Stimulated activated CD8-positive, alpha-beta memory T cell treated with anti-CD3 and anti-CD28 coated beads, Interleukin-7, amount 100 ng/mL, for 1 hour (primary cell): ENCODE results near the gene MYOM1.
"Not testable (repeated sequence)": the region's sequence is repeated elsewhere in the genome, so short reads cannot be mapped to it uniquely, and the experiment has no call there.

Source experiments
- DNase-seq, 2 donors: peaks; one replicate each; pipeline ENCODE4 v3.0.0-alpha.2; 2020; ENCODE audit warnings: low read depth in 2 of 2

Gene MYOM1

GRCh38 chr18:3218819-3219218, 949 bp downstream of the MYOM1 start:
- DNase-seq = no peak

GRCh38 chr18:3217948-3218647, 1.7 kb downstream of the MYOM1 start:
- DNase-seq = no peak

GRCh38 chr18:3216987-3217386, 2.8 kb downstream of the MYOM1 start:
- no peak for DNase-seq

DNA sequence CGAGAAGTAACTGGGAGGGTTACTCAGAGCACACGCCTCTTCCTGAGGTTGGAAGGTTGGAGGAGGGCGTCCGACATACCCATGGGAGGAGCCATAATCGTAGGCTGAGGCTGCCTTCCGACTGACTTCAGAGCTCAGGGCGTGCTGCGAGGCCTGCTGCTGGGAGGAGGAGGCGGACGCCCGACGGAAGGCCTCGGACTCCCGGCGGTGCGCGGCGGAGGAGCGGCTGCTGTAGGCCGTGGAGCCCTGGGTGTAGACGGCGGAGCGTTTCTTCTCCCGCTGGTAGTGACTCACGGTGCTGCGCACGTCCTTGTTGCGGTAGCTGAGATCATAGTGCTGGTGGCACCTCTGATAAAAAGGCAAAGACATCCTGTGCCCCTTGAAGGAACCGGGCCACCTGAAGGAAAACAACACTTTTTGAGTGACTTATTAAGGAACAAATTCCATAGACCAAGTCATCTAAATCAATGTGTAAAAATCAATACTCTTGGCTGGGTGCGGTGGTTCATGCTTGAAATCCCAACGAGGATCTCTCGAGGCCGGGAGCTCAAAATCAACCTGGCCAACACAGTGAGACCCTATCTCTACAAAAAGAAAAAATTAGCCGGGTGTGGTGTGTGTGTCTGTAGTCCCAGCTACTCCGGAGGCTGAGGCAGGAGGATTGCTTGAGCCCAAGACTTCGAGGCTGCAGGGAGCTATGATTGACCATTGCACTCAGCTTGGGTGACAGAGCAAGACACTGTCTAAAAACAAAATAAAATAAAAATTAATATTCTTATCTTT, 4.7 kb downstream of the MYOM1 start:
- DNase-seq = no peak

- no peak for DNase-seq
Measured at GRCh38 chr18:3213300-3214059, 6.3 kb downstream of the MYOM1 start.

GRCh38 chr18:3212657-3213056, 7.1 kb downstream of the MYOM1 start:
- DNase-seq = no peak

- DNase-seq = no peak
Measured at GRCh38 chr18:3211236-3211992, 8.4 kb downstream of the MYOM1 start.

DNA sequence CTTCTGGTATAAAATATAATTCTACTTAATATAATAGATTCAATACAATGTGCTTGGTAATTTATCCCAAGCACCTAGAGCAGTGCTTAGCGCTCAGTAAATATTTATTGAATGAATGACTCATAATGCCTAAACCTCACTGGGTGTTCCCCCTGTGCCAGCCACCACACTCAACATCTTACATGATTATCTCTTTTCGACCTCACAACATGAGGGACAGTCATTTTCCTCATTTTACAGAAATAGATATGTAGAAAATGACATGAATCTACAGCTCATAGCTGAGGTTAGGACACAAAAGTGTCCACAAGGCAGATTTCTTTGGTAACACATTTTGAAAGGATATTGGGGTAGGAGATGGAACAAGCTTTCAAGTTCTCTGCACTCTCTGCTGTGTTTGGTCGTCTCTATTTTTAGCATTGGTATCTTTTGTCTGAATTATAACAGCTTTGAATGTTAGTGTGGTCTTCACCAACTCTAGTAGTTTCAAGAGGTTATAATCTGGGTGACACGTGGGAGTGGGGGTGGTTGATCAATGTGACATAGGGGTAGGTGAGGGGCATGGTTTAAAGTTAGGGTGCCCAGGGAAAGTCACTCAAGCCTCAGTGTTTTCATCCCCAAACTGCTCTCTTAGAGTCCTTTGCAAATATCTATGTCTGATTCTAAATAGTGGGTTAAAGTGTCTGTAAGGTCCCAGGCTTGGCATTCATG, 9.8 kb downstream of the MYOM1 start:
- DNase-seq = no peak

GRCh38 chr18:3207565-3207964, 12.2 kb downstream of the MYOM1 start:
- DNase-seq = no peak

DNA sequence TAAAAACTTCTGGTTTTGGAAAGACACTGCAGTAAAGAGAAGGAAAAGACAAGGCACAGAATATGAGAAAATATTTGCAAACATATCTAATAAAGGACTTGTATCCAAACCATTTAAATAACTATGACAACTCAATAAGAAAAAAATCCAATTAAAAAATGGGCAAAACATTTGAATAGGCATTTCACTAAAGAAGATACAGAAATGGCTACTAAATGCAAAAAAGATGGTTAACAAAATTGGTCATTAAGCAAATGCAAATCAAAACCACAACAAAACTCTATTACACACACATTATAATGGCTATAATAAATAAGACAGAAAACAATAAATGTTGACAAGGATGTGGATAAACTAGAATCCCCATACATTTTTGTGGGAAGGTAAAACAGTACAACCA, 14.5 kb downstream of the MYOM1 start:
- DNase-seq = no peak

DNA sequence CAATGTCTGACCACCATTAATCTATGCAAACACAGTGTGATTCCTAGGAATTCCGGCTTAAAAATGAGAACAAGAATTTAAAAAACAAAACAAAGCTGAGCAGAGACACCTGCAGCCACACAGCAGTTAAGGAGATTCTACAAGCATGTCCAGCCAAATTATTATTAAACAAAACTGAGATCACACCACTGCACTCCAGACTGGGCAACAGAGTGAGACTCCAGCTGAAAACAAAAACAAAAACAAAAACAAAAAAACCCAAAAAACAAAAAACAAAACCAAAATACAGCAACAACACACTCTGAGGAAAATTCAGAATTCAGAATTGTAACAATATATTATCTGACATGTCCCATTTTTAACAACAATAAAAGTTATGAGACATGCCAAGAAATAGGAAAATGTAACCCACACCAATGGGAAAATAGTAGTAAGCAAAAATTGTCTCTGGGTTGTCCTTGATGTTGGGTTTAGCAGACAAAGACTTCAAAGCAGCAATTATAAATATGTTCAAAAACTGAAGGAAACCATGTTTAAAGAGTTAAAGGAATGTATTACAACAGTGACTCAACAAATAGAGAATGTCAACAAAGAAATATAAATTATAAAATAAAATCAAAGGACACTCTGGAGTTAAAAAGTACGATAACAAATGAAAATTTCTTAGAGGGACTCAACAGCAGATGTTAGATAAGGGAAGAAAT, 19.7 kb downstream of the MYOM1 start:
- DNase-seq = no peak

GRCh38 chr18:3198260-3198860, 21.4 kb downstream of the MYOM1 start:
- not testable (repeated sequence) for DNase-seq

GRCh38 chr18:3194947-3195612, 24.7 kb downstream of the MYOM1 start:
- DNase-seq = no peak

DNA sequence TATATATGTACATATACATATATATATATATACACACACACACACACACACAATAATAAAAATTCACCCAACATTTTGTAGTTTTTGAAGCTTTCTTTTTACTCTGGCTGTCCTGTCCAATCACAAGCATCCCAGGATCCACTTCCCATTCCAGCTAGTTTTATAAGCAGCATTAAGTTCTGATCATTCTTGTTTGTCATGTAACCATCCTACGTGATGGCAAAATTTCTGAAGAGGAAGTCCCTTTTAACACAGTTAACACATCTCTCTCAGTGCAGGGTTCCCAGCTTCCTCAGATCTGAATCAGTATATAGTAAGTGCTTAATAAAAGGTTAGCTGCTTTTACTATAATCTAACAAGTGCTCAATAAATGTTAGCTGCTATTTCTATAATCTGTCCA, 26.4 kb downstream of the MYOM1 start:
- DNase-seq = no peak

DNA sequence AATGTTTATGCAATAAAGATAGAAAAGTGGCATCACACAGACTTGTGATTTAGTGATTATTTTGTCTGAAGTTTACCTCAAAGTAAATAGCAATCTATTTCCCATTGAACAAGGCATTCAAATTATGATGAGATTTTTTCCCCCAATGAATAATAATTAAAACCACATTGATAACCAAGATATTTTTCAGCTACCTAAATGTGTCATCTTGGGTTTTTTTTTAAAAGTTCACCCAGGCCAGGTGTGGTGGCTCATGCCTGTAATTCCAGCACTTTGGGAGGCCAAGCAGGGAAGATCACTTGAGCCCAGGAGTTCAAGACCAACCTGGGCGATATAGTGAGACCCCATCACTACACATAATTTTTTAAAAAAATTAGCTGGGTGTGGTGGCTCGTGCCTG, 27.0 kb downstream of the MYOM1 start:
- DNase-seq = no peak

DNA sequence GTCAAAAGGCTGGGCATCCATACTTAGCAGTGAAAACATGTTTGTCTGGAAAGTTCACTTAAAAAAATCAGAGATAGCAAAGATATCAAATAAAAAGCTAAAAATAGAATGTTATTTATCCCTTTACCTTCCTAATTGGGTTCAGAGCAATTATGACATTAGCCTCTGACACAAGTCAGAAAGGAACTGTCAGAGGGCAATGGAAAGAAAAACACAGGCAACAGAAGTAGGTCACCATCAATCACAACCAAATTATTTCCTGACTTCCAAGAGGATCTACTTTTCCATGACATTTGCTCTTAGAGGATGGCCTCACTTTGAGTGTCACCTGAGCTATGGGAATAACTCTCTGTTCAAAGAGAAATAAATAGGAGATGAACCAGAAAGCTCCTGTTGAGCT, 27.5 kb downstream of the MYOM1 start:
- no peak for DNase-seq

DNA sequence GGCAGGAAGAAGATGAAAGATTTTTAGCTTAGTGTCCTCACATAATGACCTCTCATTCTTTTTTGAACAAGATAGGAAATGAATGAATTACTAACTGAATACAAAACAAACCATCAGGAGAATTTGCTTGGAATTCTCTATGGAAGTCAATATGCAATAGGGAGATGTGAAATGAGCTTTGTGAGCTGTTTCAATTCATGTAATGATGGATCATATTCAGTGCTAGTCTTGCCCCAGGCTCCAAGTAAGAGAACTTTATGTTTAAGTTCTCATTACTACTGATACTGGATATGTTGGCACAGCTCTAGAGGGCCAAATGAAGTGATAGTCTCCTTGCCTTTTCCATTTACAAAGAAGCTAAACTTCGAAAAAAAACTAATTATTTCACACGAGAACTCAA, 29.2 kb downstream of the MYOM1 start:
- no peak for DNase-seq

DNA sequence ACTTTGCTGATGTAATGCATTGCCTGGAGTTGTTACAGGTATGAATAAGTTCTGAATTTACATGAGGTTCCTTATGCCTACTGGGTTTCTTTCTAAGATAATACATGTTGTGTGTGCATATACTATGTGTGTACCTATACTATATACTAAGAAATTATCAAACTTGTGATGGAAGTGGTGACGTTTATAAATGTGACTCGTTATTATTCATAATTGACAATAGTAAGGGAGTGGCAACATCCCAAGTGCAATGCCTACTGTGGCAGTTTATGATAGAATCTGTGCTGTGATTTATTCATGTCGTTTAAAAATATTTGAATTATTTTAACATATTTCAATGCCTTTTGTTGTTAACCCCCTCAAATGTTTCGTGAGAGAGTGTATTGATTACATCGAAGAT, 29.9 kb downstream of the MYOM1 start:
- DNase-seq = no peak
